WTC11 (cell line): Measurements from ENCODE around the gene C11orf58.

Experiments used
- CREM ChIP-seq: sonication (generic); formaldehyde crosslinking; IDR thresholded peaks from 2 replicates; pipeline ENCODE4 v1.8.1; 2022; ENCODE audit warnings: mild to moderate bottlenecking, missing genetic modification reagents, moderate library complexity
- FOXK1 ChIP-seq: sonication (generic); formaldehyde crosslinking; IDR thresholded peaks from 2 replicates; pipeline ENCODE4 v1.8.0; 2022; ENCODE audit warnings: mild to moderate bottlenecking, moderate library complexity, missing genetic modification reagents
- GRHL2 ChIP-seq: fragments of 250-450 bp; sonication (Bioruptor Pico); IDR thresholded peaks from 2 replicates; pipeline ENCODE4 v1.8.0; 2022; ENCODE audit warnings: mild to moderate bottlenecking, moderate library complexity; ENCODE audit not compliant: insufficient replicate concordance, severe bottlenecking
- MLX ChIP-seq: sonication (generic); formaldehyde crosslinking; IDR thresholded peaks from 2 replicates; pipeline ENCODE4 v1.8.1; 2023; ENCODE audit warnings: mild to moderate bottlenecking, missing genetic modification reagents, moderate library complexity
- NR2C2 ChIP-seq: sonication (generic); formaldehyde crosslinking; IDR thresholded peaks from 2 replicates; pipeline ENCODE4 v1.8.0; 2022; ENCODE audit warnings: mild to moderate bottlenecking, missing genetic modification reagents
- SP1 ChIP-seq: sonication (generic); formaldehyde crosslinking; conservative IDR thresholded peaks from 2 replicates; pipeline ENCODE4 v1.8.1; 2022; ENCODE audit warnings: missing genetic modification reagents
- STAT6 ChIP-seq: sonication (generic); formaldehyde crosslinking; conservative IDR thresholded peaks from 2 replicates; pipeline ENCODE4 v1.8.1; 2023; ENCODE audit warnings: mild to moderate bottlenecking, low read depth, missing genetic modification reagents, moderate library complexity
- TEAD4 ChIP-seq: sonication (generic); formaldehyde crosslinking; IDR thresholded peaks from 2 replicates; pipeline ENCODE4 v1.8.0; 2022; ENCODE audit warnings: mild to moderate bottlenecking, missing genetic modification reagents
- TF ChIP-seq, protein P1 (sequence below): fragments of 200-600 bp; IDR thresholded peaks from 2 replicates; pipeline ENCODE4 v1.8.0; 2022; ENCODE audit warnings: antibody characterized with exemption
- TF ChIP-seq, protein P2 (sequence below): sonication (generic); formaldehyde crosslinking; IDR thresholded peaks from 2 replicates; pipeline ENCODE4 v1.8.1; 2023; ENCODE audit warnings: mild to moderate bottlenecking, missing genetic modification reagents

DNA sequence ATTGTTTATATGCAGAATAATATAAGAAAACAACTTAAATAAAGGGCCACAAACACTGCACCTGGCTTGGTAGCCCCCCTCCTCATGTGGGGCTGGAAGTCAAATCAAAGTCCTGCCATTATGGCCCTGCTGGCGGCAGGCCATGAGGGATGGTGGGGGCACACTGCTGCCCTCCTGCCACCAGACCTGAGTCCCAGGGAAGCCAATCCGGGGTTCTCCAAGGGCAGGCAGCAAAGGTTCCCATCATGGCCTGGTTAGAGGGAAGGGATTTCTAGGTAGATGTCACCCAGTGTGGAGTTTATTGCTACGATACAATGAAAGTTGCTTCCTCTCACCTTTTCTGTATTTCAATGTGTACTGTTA lies 39.1 kb downstream of the C11orf58 start:
- TF ChIP-seq, protein P1, sequence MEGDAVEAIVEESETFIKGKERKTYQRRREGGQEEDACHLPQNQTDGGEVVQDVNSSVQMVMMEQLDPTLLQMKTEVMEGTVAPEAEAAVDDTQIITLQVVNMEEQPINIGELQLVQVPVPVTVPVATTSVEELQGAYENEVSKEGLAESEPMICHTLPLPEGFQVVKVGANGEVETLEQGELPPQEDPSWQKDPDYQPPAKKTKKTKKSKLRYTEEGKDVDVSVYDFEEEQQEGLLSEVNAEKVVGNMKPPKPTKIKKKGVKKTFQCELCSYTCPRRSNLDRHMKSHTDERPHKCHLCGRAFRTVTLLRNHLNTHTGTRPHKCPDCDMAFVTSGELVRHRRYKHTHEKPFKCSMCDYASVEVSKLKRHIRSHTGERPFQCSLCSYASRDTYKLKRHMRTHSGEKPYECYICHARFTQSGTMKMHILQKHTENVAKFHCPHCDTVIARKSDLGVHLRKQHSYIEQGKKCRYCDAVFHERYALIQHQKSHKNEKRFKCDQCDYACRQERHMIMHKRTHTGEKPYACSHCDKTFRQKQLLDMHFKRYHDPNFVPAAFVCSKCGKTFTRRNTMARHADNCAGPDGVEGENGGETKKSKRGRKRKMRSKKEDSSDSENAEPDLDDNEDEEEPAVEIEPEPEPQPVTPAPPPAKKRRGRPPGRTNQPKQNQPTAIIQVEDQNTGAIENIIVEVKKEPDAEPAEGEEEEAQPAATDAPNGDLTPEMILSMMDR = no peak
- TF ChIP-seq NR2C2 (CRISPR knock-in tag) (no peak), FOXK1 (CRISPR knock-in tag) (no peak), SP1 (no peak), TEAD4 (no peak), MLX (CRISPR knock-in tag) (no peak), STAT6 (no peak), CREM (CRISPR knock-in tag) (no peak), GRHL2 (CRISPR knock-in tag) (no peak)
- TF ChIP-seq, protein P2, sequence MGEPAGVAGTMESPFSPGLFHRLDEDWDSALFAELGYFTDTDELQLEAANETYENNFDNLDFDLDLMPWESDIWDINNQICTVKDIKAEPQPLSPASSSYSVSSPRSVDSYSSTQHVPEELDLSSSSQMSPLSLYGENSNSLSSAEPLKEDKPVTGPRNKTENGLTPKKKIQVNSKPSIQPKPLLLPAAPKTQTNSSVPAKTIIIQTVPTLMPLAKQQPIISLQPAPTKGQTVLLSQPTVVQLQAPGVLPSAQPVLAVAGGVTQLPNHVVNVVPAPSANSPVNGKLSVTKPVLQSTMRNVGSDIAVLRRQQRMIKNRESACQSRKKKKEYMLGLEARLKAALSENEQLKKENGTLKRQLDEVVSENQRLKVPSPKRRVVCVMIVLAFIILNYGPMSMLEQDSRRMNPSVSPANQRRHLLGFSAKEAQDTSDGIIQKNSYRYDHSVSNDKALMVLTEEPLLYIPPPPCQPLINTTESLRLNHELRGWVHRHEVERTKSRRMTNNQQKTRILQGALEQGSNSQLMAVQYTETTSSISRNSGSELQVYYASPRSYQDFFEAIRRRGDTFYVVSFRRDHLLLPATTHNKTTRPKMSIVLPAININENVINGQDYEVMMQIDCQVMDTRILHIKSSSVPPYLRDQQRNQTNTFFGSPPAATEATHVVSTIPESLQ (CRISPR knock-in tag) = no peak
